Upper lobe of right lung (tissue), 1 donor: Measurements from ENCODE around the gene LMBR1L. TPM values are rescaled to one million over a fixed set of nuclear protein-coding genes. Genes with fewer than 3 reads are reported as not detected.
A peak's percentile ranks its signal among the peaks of the same experiment; 100 is the strongest.

Experiments
- ATAC-seq: fragments of 200-7000 bp; cut with Tn5 transposase; one replicate; pipeline ENCODE4 v1.9.1; 2020; ENCODE audit warnings: mild to moderate bottlenecking, moderate library complexity
- DNase-seq: peaks from one replicate; pipeline ENCODE4 v3.0.0-alpha.2; 2020
- H3K27ac ChIP-seq: fragments of 200-600 bp; one replicate; pipeline ENCODE4 v1.8.0; 2022
- H3K27me3 ChIP-seq: fragments of 200-600 bp; one replicate; pipeline ENCODE4 v1.8.0; 2022; ENCODE audit warnings: mild to moderate bottlenecking
- H3K36me3 ChIP-seq: fragments of 200-600 bp; one replicate; pipeline ENCODE4 v1.8.0; 2022
- H3K4me1 ChIP-seq: fragments of 200-600 bp; one replicate; pipeline ENCODE4 v1.8.0; 2022
- H3K4me3 ChIP-seq: fragments of 200-600 bp; one replicate; pipeline ENCODE4 v1.8.0; 2022; ENCODE audit warnings: mild to moderate bottlenecking
- H3K9me3 ChIP-seq: fragments of 200-600 bp; one replicate; pipeline ENCODE4 v1.8.0; 2022
- intact Hi-C: fragments of 100-400 bp; cut with DNase I; formaldehyde crosslinking; loops from one replicate; pipeline ENCODE4 v1.11.0; 2022
- long read RNA-seq: library from polyadenylated mRNA; unstranded; transcript quantifications from one replicate; pipeline ENCODE4 v2.0.0, GENCODE V29; 2021
- total RNA-seq: library from RNA; stranded (reverse); fragmentation: NEBNext Ultra II Directional; extraction: Animal tissue kit (Norgen Biotek cat#: 25700); gene quantifications from one replicate; pipeline ENCODE4 v1.2.1, GENCODE V29; 2021
- TF ChIP-seq, protein P1 (sequence below): fragments of 200-600 bp; IDR thresholded peaks from one replicate; pipeline ENCODE4 v1.8.0; 2022; ENCODE audit warnings: antibody characterized with exemption
- donor health status: DM: no; HTN: yes; CAD: no; lungs with severe emphysema.

LMBR1L gene, protein sequence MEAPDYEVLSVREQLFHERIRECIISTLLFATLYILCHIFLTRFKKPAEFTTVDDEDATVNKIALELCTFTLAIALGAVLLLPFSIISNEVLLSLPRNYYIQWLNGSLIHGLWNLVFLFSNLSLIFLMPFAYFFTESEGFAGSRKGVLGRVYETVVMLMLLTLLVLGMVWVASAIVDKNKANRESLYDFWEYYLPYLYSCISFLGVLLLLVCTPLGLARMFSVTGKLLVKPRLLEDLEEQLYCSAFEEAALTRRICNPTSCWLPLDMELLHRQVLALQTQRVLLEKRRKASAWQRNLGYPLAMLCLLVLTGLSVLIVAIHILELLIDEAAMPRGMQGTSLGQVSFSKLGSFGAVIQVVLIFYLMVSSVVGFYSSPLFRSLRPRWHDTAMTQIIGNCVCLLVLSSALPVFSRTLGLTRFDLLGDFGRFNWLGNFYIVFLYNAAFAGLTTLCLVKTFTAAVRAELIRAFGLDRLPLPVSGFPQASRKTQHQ
- 54.3 TPM for total RNA-seq
- long read RNA-seq, transcript LMBR1L-201 (17 exons, 2,934 nt) = major isoform, 13 of 30 reads
- long read RNA-seq, partial matches to known transcripts = 3 of 30 reads
- long read RNA-seq, other reads (novel, unspliced or antisense) = 14 of 30 reads

DNA sequence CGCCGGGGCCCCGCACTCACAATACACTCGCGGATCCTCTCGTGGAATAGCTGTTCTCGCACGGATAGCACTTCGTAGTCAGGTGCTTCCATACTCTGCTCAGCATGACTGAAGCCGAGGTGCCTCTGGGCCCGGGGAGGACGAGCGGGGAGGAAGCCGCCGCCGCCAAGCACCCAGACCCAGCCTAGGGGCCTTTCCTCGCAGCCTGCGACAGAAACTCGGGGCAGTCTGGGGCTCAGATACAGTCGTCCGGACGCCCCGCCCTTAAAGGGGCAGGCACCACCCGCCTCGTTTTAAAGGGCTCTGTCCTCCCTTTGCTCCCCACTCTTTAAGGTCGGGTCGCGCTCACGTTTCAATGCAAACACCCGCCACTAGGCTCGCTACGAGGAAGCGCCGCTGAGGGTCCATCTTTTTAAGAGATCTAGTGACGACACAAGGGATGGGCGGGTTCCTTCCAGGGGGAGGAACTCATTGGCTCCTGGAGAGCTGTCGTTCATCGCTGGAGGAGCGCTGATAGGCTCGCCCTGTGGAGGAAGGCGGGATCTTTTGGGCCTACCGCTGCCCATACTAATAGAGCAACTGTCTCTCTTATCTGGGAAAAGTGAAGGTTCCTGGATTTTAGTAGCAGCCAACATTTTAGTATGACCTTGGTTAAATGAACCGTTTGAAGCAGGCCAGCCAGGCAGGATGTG, at the start of gene LMBR1L:
TSS of gene LMBR1L (minus strand) at position 384 of the 692 bp plus-strand sequence. CDS start at position 92, 292 bp downstream.
- Histone ChIP-seq H3K9me3 (no peaks in the 10 kb centered on the region), H3K4me3 (peak within 1 kb of the TSS; percentile 72), H3K27ac (peak within 1 kb of the TSS; percentile 93), H3K36me3 (peaks cover 5% of the 10 kb centered on the region), H3K27me3 (no peaks in the 10 kb centered on the region), H3K4me1 (peaks cover 31% of the 10 kb centered on the region)
- ATAC-seq (peak; percentile 97), DNase-seq (peak; percentile 95)
- intact Hi-C loops = no loop called here
- TF ChIP-seq, protein P1, sequence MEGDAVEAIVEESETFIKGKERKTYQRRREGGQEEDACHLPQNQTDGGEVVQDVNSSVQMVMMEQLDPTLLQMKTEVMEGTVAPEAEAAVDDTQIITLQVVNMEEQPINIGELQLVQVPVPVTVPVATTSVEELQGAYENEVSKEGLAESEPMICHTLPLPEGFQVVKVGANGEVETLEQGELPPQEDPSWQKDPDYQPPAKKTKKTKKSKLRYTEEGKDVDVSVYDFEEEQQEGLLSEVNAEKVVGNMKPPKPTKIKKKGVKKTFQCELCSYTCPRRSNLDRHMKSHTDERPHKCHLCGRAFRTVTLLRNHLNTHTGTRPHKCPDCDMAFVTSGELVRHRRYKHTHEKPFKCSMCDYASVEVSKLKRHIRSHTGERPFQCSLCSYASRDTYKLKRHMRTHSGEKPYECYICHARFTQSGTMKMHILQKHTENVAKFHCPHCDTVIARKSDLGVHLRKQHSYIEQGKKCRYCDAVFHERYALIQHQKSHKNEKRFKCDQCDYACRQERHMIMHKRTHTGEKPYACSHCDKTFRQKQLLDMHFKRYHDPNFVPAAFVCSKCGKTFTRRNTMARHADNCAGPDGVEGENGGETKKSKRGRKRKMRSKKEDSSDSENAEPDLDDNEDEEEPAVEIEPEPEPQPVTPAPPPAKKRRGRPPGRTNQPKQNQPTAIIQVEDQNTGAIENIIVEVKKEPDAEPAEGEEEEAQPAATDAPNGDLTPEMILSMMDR = peak; percentile 55

DNA sequence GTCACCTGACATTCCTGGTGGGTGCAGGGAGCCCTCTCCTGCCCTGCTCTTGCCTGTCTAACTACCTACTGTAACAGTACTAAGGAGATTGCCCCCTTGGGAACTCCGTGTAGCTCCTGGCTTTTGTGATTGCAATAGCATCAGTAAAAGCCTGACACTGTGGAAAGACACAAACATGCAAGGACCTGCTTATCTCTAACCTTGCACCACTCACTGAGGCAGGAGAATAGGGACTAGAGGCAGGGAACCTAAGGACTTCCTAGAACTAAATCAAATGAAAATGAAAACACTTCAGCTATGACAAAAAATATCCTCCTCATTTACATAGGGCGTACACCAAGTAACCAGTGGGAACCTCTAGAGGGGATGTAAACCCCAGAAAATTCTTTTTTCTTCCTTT, 49.8 kb upstream of the LMBR1L start:
- ATAC-seq = no peak
- H3K9me3 ChIP-seq = no peaks in the 10 kb centered on the region
- H3K36me3 ChIP-seq = no peaks in the 10 kb centered on the region
- TF ChIP-seq, protein P1 = no peak
- H3K4me3 ChIP-seq = no peak overlapping the region
- H3K27ac ChIP-seq = no peak overlapping the region
- H3K27me3 ChIP-seq = no peaks in the 10 kb centered on the region
- intact Hi-C loops = no loop called here
- DNase-seq = no peak
- no peaks in the 10 kb centered on the region for H3K4me1 ChIP-seq

DNA sequence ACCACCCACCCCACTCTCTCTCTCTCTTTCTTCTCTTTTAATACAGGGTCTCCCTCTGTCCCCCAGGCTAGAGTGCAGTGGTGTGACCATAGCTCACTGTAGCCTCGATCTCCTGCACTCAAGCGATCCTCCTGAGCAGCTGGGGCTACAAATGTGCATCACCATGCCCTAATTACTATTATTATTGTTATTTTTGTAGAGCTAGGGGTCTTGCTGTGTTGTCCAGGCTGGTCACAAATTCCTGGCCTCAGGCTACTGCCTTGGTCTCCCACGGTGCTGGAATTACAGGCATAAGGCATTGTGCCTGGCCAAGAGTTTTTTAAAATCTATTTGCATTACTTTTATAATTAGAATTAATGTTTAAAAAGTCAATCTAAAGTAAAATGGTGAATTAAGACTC, 43.6 kb upstream of the LMBR1L start:
- Histone ChIP-seq H3K27me3 (no peaks in the 10 kb centered on the region), H3K4me1 (no peaks in the 10 kb centered on the region), H3K4me3 (no peak overlapping the region), H3K27ac (no peak overlapping the region), H3K9me3 (no peaks in the 10 kb centered on the region), H3K36me3 (no peaks in the 10 kb centered on the region)
- ATAC-seq = no peak
- intact Hi-C loops = no loop called here
- TF ChIP-seq, protein P1 = no peak
- DNase-seq = no peak

DNA sequence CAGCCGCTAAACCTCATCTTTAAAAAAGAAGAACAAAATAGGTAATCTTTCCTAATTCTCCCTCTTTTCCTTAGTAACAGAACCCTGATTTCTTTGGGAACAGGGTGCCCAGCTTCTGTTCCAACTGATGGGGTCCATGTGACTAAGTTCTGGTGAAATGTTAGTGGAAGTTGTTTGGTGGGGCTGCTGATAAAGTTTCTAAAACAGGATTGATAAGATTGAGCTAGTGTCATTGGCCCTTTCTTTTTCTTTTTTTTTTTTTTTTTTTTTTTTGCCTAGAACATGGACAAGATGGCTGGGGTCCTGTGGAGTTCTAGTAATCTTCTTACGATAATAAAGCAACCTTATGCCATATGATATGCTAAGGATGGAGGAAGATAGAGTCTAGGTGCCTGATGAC, 36.7 kb upstream of the LMBR1L start:
- no peak for DNase-seq
- no peak for ATAC-seq
- Histone ChIP-seq H3K9me3 (no peaks in the 10 kb centered on the region), H3K4me1 (no peaks in the 10 kb centered on the region), H3K27ac (no peak overlapping the region), H3K4me3 (no peak overlapping the region), H3K36me3 (no peaks in the 10 kb centered on the region), H3K27me3 (no peaks in the 10 kb centered on the region)
- TF ChIP-seq, protein P1 = no peak
- intact Hi-C loops = no loop called here

DNA sequence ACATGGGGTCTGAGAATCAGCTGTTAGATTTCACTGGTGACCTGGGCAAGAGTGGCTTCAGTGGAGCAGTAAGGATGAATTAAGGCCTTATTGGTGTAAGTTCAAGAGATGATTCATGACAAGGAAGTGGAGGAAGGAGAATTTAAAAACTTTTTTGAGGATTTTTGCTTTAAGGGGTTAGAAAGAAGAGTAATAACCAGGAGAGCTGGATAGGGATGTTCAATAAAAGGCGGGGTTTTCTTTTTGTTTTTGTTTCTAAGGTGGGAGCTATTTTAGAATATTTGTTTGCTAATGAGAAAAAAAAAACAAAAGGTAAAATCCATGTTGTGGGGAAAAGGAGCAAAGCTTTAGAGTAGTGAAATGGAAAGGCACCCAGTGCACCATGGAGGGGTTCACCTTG, 35.8 kb upstream of the LMBR1L start:
- H3K27ac ChIP-seq = no peak overlapping the region
- H3K4me1 ChIP-seq = no peaks in the 10 kb centered on the region
- no peaks in the 10 kb centered on the region for H3K27me3 ChIP-seq
- ATAC-seq = no peak
- H3K36me3 ChIP-seq = no peaks in the 10 kb centered on the region
- H3K4me3 ChIP-seq = no peak overlapping the region
- H3K9me3 ChIP-seq = no peaks in the 10 kb centered on the region
- TF ChIP-seq, protein P1 = no peak
- DNase-seq = no peak
- intact Hi-C loops = no loop called here
